Activated CD4-positive, alpha-beta T cell treated with anti-CD3 and anti-CD28 coated beads, Interleukin-2, Interleukin-6, amounts not matched to agents 100 ng/mL and 50 ng/mL, durations not matched to agents 16 hours and 8 hours (primary cell): ENCODE data around the gene GPR21.

Experiments used
- DNase-seq: peaks from one replicate; pipeline ENCODE4 v3.0.0-alpha.2; 2020

The GPR21 gene

GRCh38 chr9:123034881-123035510 lies 1.5 kb downstream of the GPR21 start:
- no peak for DNase-seq

- DNase-seq, result no peak
Observed at GRCh38 chr9:123035791-123036190, 2.3 kb downstream of the GPR21 start.

- DNase-seq, result no peak
Observed at GRCh38 chr9:123036893-123037545, 3.6 kb downstream of the GPR21 start.

GRCh38 chr9:123039617-123040219 lies 6.3 kb downstream of the GPR21 start:
- no peak for DNase-seq

- no peak for DNase-seq
Observed at GRCh38 chr9:123040801-123041200, 7.3 kb downstream of the GPR21 start.

- DNase-seq, result no peak
Observed at GRCh38 chr9:123041489-123041888, 8.0 kb downstream of the GPR21 start.

GRCh38 chr9:123043081-123043939 lies 9.8 kb downstream of the GPR21 start:
- DNase-seq, result no peak

GRCh38 chr9:123044586-123044985 lies 11.1 kb downstream of the GPR21 start:
- DNase-seq, result no peak

GRCh38 chr9:123046406-123047195 lies 13.1 kb downstream of the GPR21 start:
- DNase-seq, result no peak

- DNase-seq, result no peak
Observed at GRCh38 chr9:123048748-123049147, 15.3 kb downstream of the GPR21 start.

- DNase-seq, result no peak
Observed at GRCh38 chr9:123049589-123050222, 16.2 kb downstream of the GPR21 start.

- no peak for DNase-seq
Observed at GRCh38 chr9:123053046-123053445, 19.6 kb downstream of the GPR21 start.

GRCh38 chr9:123053711-123054110 lies 20.2 kb downstream of the GPR21 start:
- DNase-seq, result no peak

- DNase-seq, result no peak
Observed at GRCh38 chr9:123058834-123059233, 25.4 kb downstream of the GPR21 start.

- no peak for DNase-seq
Observed at GRCh38 chr9:123059472-123060220, 26.2 kb downstream of the GPR21 start.

- DNase-seq, result no peak
Observed at GRCh38 chr9:123061216-123061615, 27.7 kb downstream of the GPR21 start.

- no peak for DNase-seq
Observed at GRCh38 chr9:123062351-123063176, 29.1 kb downstream of the GPR21 start.

- no peak for DNase-seq
Observed at GRCh38 chr9:123063177-123063598, 29.7 kb downstream of the GPR21 start.

- DNase-seq, result no peak
Observed at GRCh38 chr9:123063896-123064295, 30.4 kb downstream of the GPR21 start.

- no peak for DNase-seq
Observed at GRCh38 chr9:123064716-123065115, 31.2 kb downstream of the GPR21 start.
